WTC11 (cell line): Measurements from ENCODE around the gene FCRL6. TPM values are rescaled to one million over a fixed set of nuclear protein-coding genes. Genes with fewer than 3 reads are reported as not detected.
A peak's percentile ranks its signal among the peaks of the same experiment; 100 is the strongest.

Source experiments
- ATAC-seq: fragments of 200-7000 bp; cut with Tn5 transposase; 2 replicates; pipeline ENCODE4 v1.10.0; 2021; ENCODE audit warnings: mild to moderate bottlenecking, moderate library complexity
- CTCF ChIA-PET: fragments of 300-600 bp; sonication (Branson Sonifier 250); formaldehyde crosslinking; loops from one replicate; lab custom pipeline; 2021; ENCODE audit warnings: antibody characterized with exemption; lab: Charles Lee
- POLR2A ChIA-PET: fragments of 350-600 bp; sonication (Branson Sonifier 250); formaldehyde crosslinking; loops from one replicate; lab custom pipeline; 2021; ENCODE audit warnings: antibody characterized with exemption; lab: Charles Lee
- DNase-seq: peaks from one replicate; pipeline ENCODE4 v3.0.0; 2021; ENCODE audit warnings: low spot score
- H3K27ac Mint-ChIP-seq: 2 replicates; pipeline ENCODE4 v1.8.0; 2021; ENCODE audit warnings: mixed read lengths
- H3K27me3 Mint-ChIP-seq: 2 replicates; pipeline ENCODE4 v1.8.0; 2021; ENCODE audit warnings: low read depth, mild to moderate bottlenecking, moderate library complexity, mixed read lengths
- H3K36me3 Mint-ChIP-seq: 2 replicates; pipeline ENCODE4 v1.8.0; 2021; ENCODE audit warnings: mixed read lengths
- H3K4me1 Mint-ChIP-seq: 2 replicates; pipeline ENCODE4 v1.8.0; 2022; ENCODE audit warnings: mixed read lengths
- H3K4me3 Mint-ChIP-seq: 2 replicates; pipeline ENCODE4 v1.8.0; 2021; ENCODE audit warnings: mild to moderate bottlenecking, moderate library complexity, mixed read lengths
- H3K9me3 Mint-ChIP-seq: 2 replicates; pipeline ENCODE4 v1.8.0; 2021; ENCODE audit warnings: mixed read lengths
- EMX1 ChIP-seq: fragments of 250-450 bp; sonication (Bioruptor Pico); IDR thresholded peaks from 2 replicates; pipeline ENCODE4 v1.8.0; 2021; ENCODE audit warnings: mild to moderate bottlenecking
- ETV6 ChIP-seq: sonication (generic); formaldehyde crosslinking; IDR thresholded peaks from 2 replicates; pipeline ENCODE4 v1.8.1; 2022; ENCODE audit warnings: mild to moderate bottlenecking, missing genetic modification reagents
- GTF2I ChIP-seq: fragments of 250-450 bp; sonication (Bioruptor Pico); conservative IDR thresholded peaks from 2 replicates; pipeline ENCODE4 v1.4.0; 2021; ENCODE audit warnings: mild to moderate bottlenecking
- HMGA2 ChIP-seq: fragments of 250-450 bp; sonication (Bioruptor Pico); IDR thresholded peaks from 2 replicates; pipeline ENCODE4 v1.4.0; 2021; ENCODE audit warnings: mild to moderate bottlenecking, moderate library complexity
- JUN ChIP-seq: sonication (generic); formaldehyde crosslinking; IDR thresholded peaks from 2 replicates; pipeline ENCODE4 v1.8.0; 2023; ENCODE audit warnings: mild to moderate bottlenecking, missing genetic modification reagents
- NR1H2 ChIP-seq: sonication (generic); formaldehyde crosslinking; IDR thresholded peaks from 2 replicates; pipeline ENCODE4 v1.9.0; 2021; ENCODE audit warnings: mild to moderate bottlenecking, moderate library complexity, missing genetic modification reagents
- NR3C1 ChIP-seq: sonication (generic); formaldehyde crosslinking; conservative IDR thresholded peaks from 2 replicates; pipeline ENCODE4 v1.8.1; 2023; ENCODE audit warnings: low read depth, mild to moderate bottlenecking, missing genetic modification reagents
- SMAD3 ChIP-seq: sonication (generic); formaldehyde crosslinking; IDR thresholded peaks from 2 replicates; pipeline ENCODE4 v1.8.0; 2022; ENCODE audit warnings: missing genetic modification reagents, mild to moderate bottlenecking, borderline replicate concordance
- SMAD4 ChIP-seq: sonication (generic); formaldehyde crosslinking; IDR thresholded peaks from 2 replicates; pipeline ENCODE4 v1.8.0; 2022; ENCODE audit warnings: mild to moderate bottlenecking, missing genetic modification reagents
- TEAD4 ChIP-seq: sonication (generic); formaldehyde crosslinking; IDR thresholded peaks from 2 replicates; pipeline ENCODE4 v1.8.0; 2022; ENCODE audit warnings: mild to moderate bottlenecking, missing genetic modification reagents
- ZNF138 ChIP-seq: sonication (generic); formaldehyde crosslinking; conservative IDR thresholded peaks from 2 replicates; pipeline ENCODE4 v1.8.1; 2022; ENCODE audit warnings: mild to moderate bottlenecking, moderate library complexity, missing genetic modification reagents
- ZNF232 ChIP-seq: sonication (generic); formaldehyde crosslinking; IDR thresholded peaks from 2 replicates; pipeline ENCODE4 v1.8.0; 2022; ENCODE audit warnings: mild to moderate bottlenecking, missing genetic modification reagents
- ZNF263 ChIP-seq: sonication (generic); formaldehyde crosslinking; IDR thresholded peaks from 2 replicates; pipeline ENCODE4 v1.8.1; 2022; ENCODE audit warnings: low read depth, mild to moderate bottlenecking, moderate library complexity, missing genetic modification reagents
- ZNF317 ChIP-seq: sonication (generic); formaldehyde crosslinking; IDR thresholded peaks from 2 replicates; pipeline ENCODE4 v1.8.1; 2023; ENCODE audit warnings: low read depth, mild to moderate bottlenecking, moderate library complexity, missing genetic modification reagents, borderline replicate concordance
- ZNF396 ChIP-seq: fragments of 250-450 bp; sonication (Bioruptor Pico); IDR thresholded peaks from 2 replicates; pipeline ENCODE4 v1.8.0; 2021; ENCODE audit warnings: mild to moderate bottlenecking, moderate library complexity, borderline replicate concordance
- total RNA-seq: library from RNA; stranded (reverse); gene quantifications from 3 replicates; pipeline ENCODE4 v1.2.3, GENCODE V29; 2021
- TF ChIP-seq, protein P1 (sequence below): sonication (generic); formaldehyde crosslinking; IDR thresholded peaks from 2 replicates; pipeline ENCODE4 v1.8.1; 2022; ENCODE audit warnings: low read depth, mild to moderate bottlenecking, moderate library complexity, missing genetic modification reagents, borderline replicate concordance
- TF ChIP-seq, protein P2 (sequence below): sonication (generic); formaldehyde crosslinking; IDR thresholded peaks from 2 replicates; pipeline ENCODE4 v1.8.0; 2022; ENCODE audit warnings: mild to moderate bottlenecking, missing genetic modification reagents
- TF ChIP-seq, protein P3 (sequence below): sonication (generic); formaldehyde crosslinking; IDR thresholded peaks from 2 replicates; pipeline ENCODE4 v1.8.1; 2023; ENCODE audit warnings: mild to moderate bottlenecking, moderate library complexity, missing genetic modification reagents
- TF ChIP-seq, protein P4 (sequence below): fragments of 250-450 bp; sonication (Bioruptor Pico); IDR thresholded peaks from 2 replicates; pipeline ENCODE4 v1.9.0; 2021; ENCODE audit warnings: moderate library complexity, mild to moderate bottlenecking, inconsistent platforms, borderline replicate concordance
- TF ChIP-seq, protein P5 (sequence below): sonication (generic); formaldehyde crosslinking; IDR thresholded peaks from 2 replicates; pipeline ENCODE4 v1.8.1; 2023; ENCODE audit warnings: mild to moderate bottlenecking, missing genetic modification reagents
- TF ChIP-seq, protein P6 (sequence below): sonication (generic); formaldehyde crosslinking; IDR thresholded peaks from 2 replicates; pipeline ENCODE4 v1.8.1; 2022; ENCODE audit warnings: mild to moderate bottlenecking, missing genetic modification reagents, moderate library complexity, borderline replicate concordance

Gene FCRL6
- total RNA-seq, 1 experiment from 2014 or later, result not detected

DNA sequence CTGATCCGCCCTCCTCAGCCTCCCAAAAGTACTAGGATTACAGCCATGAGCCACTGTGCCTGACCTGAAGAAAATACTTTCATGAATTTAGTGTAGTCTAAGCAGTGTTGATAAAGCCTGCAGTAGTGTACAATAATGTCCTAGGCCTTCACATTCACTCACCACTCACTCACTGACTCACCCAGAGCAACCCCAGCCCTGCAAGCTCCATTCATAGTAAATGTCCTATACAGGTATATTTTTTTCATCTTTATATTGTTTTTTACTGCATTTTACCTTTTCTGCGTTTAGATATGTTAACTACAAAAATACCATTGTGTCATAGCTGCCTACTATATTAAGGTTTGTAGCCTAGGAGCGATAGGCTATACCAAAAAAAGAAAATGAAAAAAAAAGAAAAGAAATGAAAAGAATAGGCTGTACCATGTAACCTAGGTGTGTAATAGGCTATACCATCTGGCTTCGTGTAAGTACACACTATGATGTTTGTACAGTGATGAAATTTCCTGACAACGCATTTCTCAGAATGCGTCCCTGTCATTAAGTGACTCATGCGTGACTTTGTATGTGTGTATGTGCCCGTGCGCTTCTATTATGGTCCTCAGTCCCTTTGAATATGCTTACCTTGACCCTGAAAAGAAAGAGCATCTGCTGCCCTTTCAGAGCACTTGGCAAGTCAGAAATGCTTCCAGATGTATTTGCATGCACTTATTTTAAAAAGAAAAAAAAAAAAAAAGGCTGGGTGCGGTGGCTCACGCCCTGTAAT lies 15.3 kb downstream of the FCRL6 start:
- Mint-ChIP-seq H3K27me3 (peaks cover under 1% of the 10 kb centered on the region), H3K27ac (peak overlapping the region; percentile 63; the same call in 1 of the 2 replicates), H3K4me3 (no peak overlapping the region)
- ATAC-seq, result no peak
- no peak for DNase-seq
- POLR2A ChIA-PET, result interaction anchor here (0.7 kb wide), 1 partner anchor 67 kb away, joined by 3 read pairs; no protein-coding TSS in a partner anchor
- no peak for TF ChIP-seq NR3C1 (CRISPR knock-in tag)
- TF ChIP-seq ETV6 (CRISPR knock-in tag), result no peak
- no peak for TF ChIP-seq TEAD4 (CRISPR knock-in tag)
- no peak for TF ChIP-seq GTF2I (CRISPR knock-in tag)
- TF ChIP-seq, all 79 proteins: peak for 0
- CTCF ChIA-PET, result interaction anchor here (0.6 to 3.8 kb wide), 7 partner anchors 12 to 190 kb away, joined by 3 to 13 read pairs (median 5); no protein-coding TSS in a partner anchor
- no peaks in the 10 kb centered on the region for H3K36me3 Mint-ChIP-seq
- H3K9me3 Mint-ChIP-seq, result no peaks in the 10 kb centered on the region
- H3K4me1 Mint-ChIP-seq, result peaks cover 8% of the 10 kb centered on the region

DNA sequence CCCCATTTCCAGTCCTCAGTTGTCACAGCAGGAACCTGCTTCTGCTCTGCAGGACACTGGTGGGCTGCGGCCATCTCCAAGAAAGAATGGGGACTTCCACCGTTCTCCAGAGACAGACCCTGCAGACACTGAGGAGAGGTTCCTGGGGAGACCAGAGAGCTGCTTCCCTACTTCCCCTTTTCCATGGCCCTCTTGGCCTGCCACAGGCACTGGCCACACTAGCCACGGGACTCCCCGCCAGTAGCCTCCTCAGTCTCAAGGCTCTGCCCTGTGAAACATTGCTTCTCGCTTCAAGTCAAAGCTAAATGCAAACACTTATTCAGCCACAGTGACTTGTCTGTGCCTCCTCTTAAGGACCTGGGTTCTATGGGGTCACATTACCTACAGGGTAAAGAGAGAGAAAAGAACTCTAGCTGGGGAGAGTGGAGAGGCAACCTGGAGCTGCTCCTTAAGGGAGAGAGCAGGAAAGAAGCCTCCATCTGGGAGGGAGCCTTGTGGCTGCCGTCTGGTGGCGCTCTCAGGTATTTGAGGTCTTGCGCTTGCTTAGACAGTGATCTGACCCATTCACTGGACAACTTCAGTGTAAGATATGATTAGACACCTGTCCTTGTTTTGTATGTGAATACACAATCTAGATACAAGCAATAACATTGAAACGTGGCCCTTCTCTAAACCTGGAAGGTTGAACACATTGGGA lies 19.2 kb downstream of the FCRL6 start:
- H3K4me3 Mint-ChIP-seq, result no peak overlapping the region
- peaks cover 15% of the 10 kb centered on the region for H3K4me1 Mint-ChIP-seq
- CTCF ChIA-PET, result interaction anchor here (0.9 to 3.1 kb wide), 10 partner anchors 10 to 186 kb away, joined by 3 to 16 read pairs (median 6); partner anchors contain the start of gene DUSP23
- POLR2A ChIA-PET, result interaction anchor here (0.6 kb wide), 1 partner anchor 407 kb away, joined by 4 read pairs; no protein-coding TSS in a partner anchor
- TF ChIP-seq ZNF263 (CRISPR knock-in tag) (no peak), HMGA2 (CRISPR knock-in tag) (no peak), ZNF232 (CRISPR knock-in tag) (no peak), ZNF396 (CRISPR knock-in tag) (no peak), SMAD4 (CRISPR knock-in tag) (no peak), SMAD3 (no peak), JUN (CRISPR knock-in tag) (no peak), NR1H2 (CRISPR knock-in tag) (no peak), ZNF317 (no peak), ZNF138 (CRISPR knock-in tag) (no peak), EMX1 (CRISPR knock-in tag) (no peak)
- TF ChIP-seq, protein P1, sequence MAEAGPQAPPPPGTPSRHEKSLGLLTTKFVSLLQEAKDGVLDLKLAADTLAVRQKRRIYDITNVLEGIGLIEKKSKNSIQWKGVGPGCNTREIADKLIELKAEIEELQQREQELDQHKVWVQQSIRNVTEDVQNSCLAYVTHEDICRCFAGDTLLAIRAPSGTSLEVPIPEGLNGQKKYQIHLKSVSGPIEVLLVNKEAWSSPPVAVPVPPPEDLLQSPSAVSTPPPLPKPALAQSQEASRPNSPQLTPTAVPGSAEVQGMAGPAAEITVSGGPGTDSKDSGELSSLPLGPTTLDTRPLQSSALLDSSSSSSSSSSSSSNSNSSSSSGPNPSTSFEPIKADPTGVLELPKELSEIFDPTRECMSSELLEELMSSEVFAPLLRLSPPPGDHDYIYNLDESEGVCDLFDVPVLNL (CRISPR knock-in tag), result no peak
- TF ChIP-seq, protein P2, sequence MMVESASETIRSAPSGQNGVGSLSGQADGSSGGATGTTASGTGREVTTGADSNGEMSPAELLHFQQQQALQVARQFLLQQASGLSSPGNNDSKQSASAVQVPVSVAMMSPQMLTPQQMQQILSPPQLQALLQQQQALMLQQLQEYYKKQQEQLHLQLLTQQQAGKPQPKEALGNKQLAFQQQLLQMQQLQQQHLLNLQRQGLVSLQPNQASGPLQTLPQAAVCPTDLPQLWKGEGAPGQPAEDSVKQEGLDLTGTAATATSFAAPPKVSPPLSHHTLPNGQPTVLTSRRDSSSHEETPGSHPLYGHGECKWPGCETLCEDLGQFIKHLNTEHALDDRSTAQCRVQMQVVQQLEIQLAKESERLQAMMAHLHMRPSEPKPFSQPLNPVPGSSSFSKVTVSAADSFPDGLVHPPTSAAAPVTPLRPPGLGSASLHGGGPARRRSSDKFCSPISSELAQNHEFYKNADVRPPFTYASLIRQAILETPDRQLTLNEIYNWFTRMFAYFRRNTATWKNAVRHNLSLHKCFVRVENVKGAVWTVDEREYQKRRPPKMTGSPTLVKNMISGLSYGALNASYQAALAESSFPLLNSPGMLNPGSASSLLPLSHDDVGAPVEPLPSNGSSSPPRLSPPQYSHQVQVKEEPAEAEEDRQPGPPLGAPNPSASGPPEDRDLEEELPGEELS (CRISPR knock-in tag), result no peak
- TF ChIP-seq, protein P3, sequence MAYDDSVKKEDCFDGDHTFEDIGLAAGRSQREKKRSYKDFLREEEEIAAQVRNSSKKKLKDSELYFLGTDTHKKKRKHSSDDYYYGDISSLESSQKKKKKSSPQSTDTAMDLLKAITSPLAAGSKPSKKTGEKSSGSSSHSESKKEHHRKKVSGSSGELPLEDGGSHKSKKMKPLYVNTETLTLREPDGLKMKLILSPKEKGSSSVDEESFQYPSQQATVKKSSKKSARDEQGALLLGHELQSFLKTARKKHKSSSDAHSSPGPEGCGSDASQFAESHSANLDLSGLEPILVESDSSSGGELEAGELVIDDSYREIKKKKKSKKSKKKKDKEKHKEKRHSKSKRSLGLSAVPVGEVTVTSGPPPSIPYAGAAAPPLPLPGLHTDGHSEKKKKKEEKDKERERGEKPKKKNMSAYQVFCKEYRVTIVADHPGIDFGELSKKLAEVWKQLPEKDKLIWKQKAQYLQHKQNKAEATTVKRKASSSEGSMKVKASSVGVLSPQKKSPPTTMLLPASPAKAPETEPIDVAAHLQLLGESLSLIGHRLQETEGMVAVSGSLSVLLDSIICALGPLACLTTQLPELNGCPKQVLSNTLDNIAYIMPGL, result no peak
- TF ChIP-seq, protein P4, sequence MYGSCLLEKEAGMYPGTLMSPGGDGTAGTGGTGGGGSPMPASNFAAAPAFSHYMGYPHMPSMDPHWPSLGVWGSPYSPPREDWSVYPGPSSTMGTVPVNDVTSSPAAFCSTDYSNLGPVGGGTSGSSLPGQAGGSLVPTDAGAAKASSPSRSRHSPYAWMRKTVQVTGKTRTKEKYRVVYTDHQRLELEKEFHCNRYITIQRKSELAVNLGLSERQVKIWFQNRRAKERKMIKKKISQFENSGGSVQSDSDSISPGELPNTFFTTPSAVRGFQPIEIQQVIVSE (CRISPR knock-in tag), result no peak
- TF ChIP-seq, protein P5, sequence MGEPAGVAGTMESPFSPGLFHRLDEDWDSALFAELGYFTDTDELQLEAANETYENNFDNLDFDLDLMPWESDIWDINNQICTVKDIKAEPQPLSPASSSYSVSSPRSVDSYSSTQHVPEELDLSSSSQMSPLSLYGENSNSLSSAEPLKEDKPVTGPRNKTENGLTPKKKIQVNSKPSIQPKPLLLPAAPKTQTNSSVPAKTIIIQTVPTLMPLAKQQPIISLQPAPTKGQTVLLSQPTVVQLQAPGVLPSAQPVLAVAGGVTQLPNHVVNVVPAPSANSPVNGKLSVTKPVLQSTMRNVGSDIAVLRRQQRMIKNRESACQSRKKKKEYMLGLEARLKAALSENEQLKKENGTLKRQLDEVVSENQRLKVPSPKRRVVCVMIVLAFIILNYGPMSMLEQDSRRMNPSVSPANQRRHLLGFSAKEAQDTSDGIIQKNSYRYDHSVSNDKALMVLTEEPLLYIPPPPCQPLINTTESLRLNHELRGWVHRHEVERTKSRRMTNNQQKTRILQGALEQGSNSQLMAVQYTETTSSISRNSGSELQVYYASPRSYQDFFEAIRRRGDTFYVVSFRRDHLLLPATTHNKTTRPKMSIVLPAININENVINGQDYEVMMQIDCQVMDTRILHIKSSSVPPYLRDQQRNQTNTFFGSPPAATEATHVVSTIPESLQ (CRISPR knock-in tag), result no peak
- TF ChIP-seq, protein P6, sequence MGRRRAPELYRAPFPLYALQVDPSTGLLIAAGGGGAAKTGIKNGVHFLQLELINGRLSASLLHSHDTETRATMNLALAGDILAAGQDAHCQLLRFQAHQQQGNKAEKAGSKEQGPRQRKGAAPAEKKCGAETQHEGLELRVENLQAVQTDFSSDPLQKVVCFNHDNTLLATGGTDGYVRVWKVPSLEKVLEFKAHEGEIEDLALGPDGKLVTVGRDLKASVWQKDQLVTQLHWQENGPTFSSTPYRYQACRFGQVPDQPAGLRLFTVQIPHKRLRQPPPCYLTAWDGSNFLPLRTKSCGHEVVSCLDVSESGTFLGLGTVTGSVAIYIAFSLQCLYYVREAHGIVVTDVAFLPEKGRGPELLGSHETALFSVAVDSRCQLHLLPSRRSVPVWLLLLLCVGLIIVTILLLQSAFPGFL, result no peak
- no peaks in the 10 kb centered on the region for H3K9me3 Mint-ChIP-seq
- DNase-seq (peak; percentile 25), ATAC-seq (peak; percentile 68)
- no peak overlapping the region for H3K27ac Mint-ChIP-seq
- no peaks in the 10 kb centered on the region for H3K36me3 Mint-ChIP-seq
- H3K27me3 Mint-ChIP-seq, result peaks cover 11% of the 10 kb centered on the region
